GM23338 (cell line): ENCODE data around the gene PISD. TPM values are rescaled to one million over a fixed set of nuclear protein-coding genes. Genes with fewer than 3 reads are reported as not detected.

Experiments used
- CTCF ChIP-seq, 2 experiments: fragments of 200-600 bp in 1 of 2; sonication (generic) in 1 of 2; conservative IDR thresholded peaks; 2 replicates each; pipeline versions ENCODE4 v1.5.1 to v1.6.1; 2016 to 2017; ENCODE audit warnings: antibody characterized with exemption in 2 of 2, low read depth in 2 of 2, mild to moderate bottlenecking in 2 of 2, moderate library complexity in 1 of 2
- EZH2 ChIP-seq: fragments of 200-600 bp; sonication (generic); IDR thresholded peaks from one replicate; pipeline ENCODE4 v1.8.0; 2017; ENCODE audit warnings: antibody characterized with exemption, mild to moderate bottlenecking, low read depth; ENCODE audit not compliant: unreplicated experiment
- EZH2phosphoT487 ChIP-seq: fragments of 200-600 bp; sonication (generic); IDR thresholded peaks from one replicate; pipeline ENCODE4 v1.8.1; 2018; ENCODE audit warnings: antibody characterized with exemption; ENCODE audit not compliant: unreplicated experiment
- JUNB ChIP-seq: IDR thresholded peaks from one replicate; pipeline ENCODE4 v1.6.1; 2016; ENCODE audit warnings: antibody characterized with exemption; ENCODE audit not compliant: unreplicated experiment
- NANOG ChIP-seq: IDR thresholded peaks from 2 replicates; pipeline ENCODE4 v1.6.1; 2016; ENCODE audit warnings: antibody characterized with exemption, borderline replicate concordance
- REST ChIP-seq: IDR thresholded peaks from one replicate; pipeline ENCODE4 v1.6.1; 2018; ENCODE audit warnings: antibody characterized with exemption; ENCODE audit not compliant: unreplicated experiment
- ZNF114 ChIP-seq: fragments of 250-450 bp; sonication (Bioruptor Pico); IDR thresholded peaks from 2 replicates; pipeline ENCODE4 v1.5.0; 2020; ENCODE audit warnings: mild to moderate bottlenecking, moderate library complexity
- ZNF331 ChIP-seq: fragments of 250-450 bp; sonication (Bioruptor Pico); IDR thresholded peaks from 2 replicates; pipeline ENCODE4 v1.5.0; 2020; ENCODE audit warnings: low read depth, mild to moderate bottlenecking, moderate library complexity
- ZNF462 ChIP-seq: fragments of 250-450 bp; sonication (Bioruptor Pico); IDR thresholded peaks from 2 replicates; pipeline ENCODE4 v1.5.0; 2020; ENCODE audit warnings: mild to moderate bottlenecking, moderate library complexity
- polyA plus RNA-seq: library from polyadenylated mRNA; unstranded; fragments of >200 nt; fragmentation: Nextera tagmentation; extraction: Ambion mirVana; gene quantifications from 2 replicates; pipeline ENCODE4 v1.2.1, GENCODE V29; 2016
- total RNA-seq: library from RNA; depleted of rRNA; stranded (reverse); fragments of >200 nt; shearing (Covaris generic); gene quantifications from 2 replicates; pipeline ENCODE4 v1.2.3, GENCODE V29; 2014

PISD gene
- total and polyA plus RNA-seq, 2 experiments from 2014 or later, result 43.1 to 54.5 TPM

DNA sequence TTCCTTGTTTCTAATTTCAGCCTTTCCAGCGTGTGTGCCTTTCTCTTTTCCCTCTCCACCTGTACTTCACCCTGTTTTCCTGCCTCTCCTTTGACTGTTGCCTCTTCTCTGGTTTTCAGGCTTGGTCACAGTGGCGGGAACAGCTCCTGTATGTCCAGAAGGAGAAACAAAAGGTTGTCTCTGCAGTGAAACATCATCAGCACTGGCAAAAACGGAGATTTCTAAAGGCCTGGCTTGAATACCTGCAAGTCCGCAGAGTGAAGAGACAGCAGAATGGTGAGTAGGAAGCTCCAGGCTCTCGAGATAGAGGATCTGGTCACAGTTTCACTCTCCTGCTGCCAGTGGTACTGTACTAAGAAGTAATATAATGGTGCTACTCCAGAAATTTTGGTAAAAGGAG lies 89.1 kb downstream of the PISD start (continued):
- TF ChIP-seq ZNF462 (CRISPR knock-in tag), result no peak
- TF ChIP-seq NANOG, result no peak
- no peak for TF ChIP-seq ZNF331 (CRISPR knock-in tag)
- TF ChIP-seq EZH2, result no peak
- no peak for TF ChIP-seq EZH2phosphoT487
- no peak for TF ChIP-seq REST
- TF ChIP-seq JUNB, result no peak
- no peak for TF ChIP-seq ZNF114
- TF ChIP-seq CTCF (conservative IDR thresholded peaks at IDR 0.05; ENCODE audit: low read depth in 2 of 2), result no peak
